ENCODE results near the gene SLC41A1.

GRCh38 chr1:205856433-205856832 is 43.4 kb upstream of the SLC41A1 start:
- no peak for TF ChIP-seq EP300 (IDR thresholded peaks at IDR 0.05)
- no peak for TF ChIP-seq POLR2A (IDR thresholded peaks at IDR 0.05)

Measured in tibial nerve (tissue), 3 donors.